ENCODE data around the gene TMEM154. TPM values are rescaled to one million over a fixed set of nuclear protein-coding genes. Genes with fewer than 3 reads are reported as not detected.

TMEM154 gene
- total and polyA plus RNA-seq, 7 experiments from 2014 or later = 21.3 to 46.8 (median 36.9) TPM

DNA sequence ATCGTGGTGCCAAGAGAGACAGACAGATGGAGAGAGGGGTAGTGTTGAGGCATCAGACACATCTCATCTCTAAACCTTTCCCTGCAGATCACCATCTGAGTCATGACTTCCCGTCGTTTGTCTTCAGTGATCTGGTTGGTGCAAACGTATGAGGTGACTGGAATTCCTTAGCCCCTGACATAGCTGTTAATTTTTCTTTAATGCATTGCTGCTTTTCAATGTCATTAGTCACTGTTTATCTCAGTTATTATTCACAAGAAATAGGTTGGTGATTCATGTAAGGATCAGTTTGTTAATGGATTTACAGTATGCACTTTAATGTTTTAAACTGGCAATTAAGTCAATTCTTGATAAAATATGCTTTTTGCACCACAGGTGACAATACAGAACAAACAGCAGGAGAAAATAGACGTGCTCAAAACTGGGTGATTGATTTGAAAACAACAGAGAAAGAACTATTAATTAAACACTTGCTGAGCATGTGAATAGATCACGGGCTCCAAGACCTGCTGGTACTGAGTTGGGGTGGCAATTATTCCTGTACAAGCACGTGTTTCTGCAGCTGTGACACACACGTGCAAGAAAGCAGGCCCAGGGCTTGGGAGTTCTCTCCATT, 1.3 kb upstream of the TMEM154 start:
- Histone ChIP-seq H3K9me3 (ENCODE audit: control insufficient read depth in 2 of 3, low read length in 3 of 3) (no peaks in the 10 kb centered on the region), H3K4me3 (ENCODE audit: low read length) (no peak overlapping the region), H3K27me3 (ENCODE audit: control insufficient read depth in 2 of 2, insufficient read depth in 2 of 2, low read length in 2 of 2) (no peaks in the 10 kb centered on the region), H3K36me3 (ENCODE audit: control insufficient read depth in 2 of 3, insufficient read depth in 3 of 3, low read length in 3 of 3) (no peaks in the 10 kb centered on the region), H3K4me1 (ENCODE audit: control insufficient read depth in 2 of 2, insufficient read depth in 2 of 2, low read length in 2 of 2) (peaks cover 22% of the 10 kb centered on the region in 2 donors), H3K27ac (ENCODE audit: low read depth, low read length) (no peak overlapping the region)
- intact Hi-C loops (cut with micrococcal nuclease) = loop anchor here (1.0 to 5.0 kb wide), 8 partner anchors 16 to 919 kb away; partner anchors contain the start of genes ARFIP1 (in 2 of the 2), TIGD4 (in 2 of the 2), FBXW7 (in 1 of the 2) and GATB (in 1 of the 2)
- Mint-ChIP-seq H3K27ac (peak overlapping the region; percentile 45 to 97 (median 92)), H3K9me3 (peaks cover 0 to 1% (median 0%) of the 10 kb centered on the region in 11 donors), H3K36me3 (peaks cover 0 to 7% (median 0%) of the 10 kb centered on the region in 5 donors), H3K4me3 (peak overlapping the region in 7 of 10 donors; percentile 11 to 95 (median 41)), H3K4me1 (peaks cover 34 to 67% (median 44%) of the 10 kb centered on the region in 7 donors), H3K27me3 (no peaks in the 10 kb centered on the region)
- ChIA-PET CTCF (interaction anchor here (0.6 kb wide), 1 partner anchor 137 kb away, joined by 3 read pairs; no protein-coding TSS in a partner anchor), POLR2A (interaction anchor here (0.5 to 1.2 kb wide), 2 partner anchors 14 to 16 kb away, joined by 3 to 4 read pairs; no protein-coding TSS in a partner anchor)
- no peak for ATAC-seq
- DNase-seq = no peak

DNA sequence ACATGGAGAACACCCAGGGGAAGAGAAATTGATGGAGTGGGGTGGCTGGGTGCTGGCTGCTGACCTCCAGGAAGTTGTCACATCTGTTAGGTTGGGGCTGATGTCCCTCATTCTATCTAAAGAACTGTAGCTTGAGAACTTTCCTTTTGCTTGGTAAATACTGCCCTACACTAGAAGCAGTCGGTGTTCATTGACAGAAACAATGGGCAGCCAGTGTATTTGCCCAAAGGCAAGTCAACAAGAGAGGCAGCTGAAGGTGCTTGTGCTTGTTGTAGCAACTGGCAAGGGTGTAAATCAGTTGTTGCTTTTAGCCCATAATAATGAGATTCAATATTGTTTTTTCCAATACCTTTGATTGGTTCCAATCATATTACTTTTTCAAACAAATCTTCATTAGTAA, 956 bp downstream of the TMEM154 start:
- Mint-ChIP-seq H3K27ac (peak overlapping the region; percentile 48 to 98 (median 96)), H3K36me3 (peaks cover 0 to 11% (median 7%) of the 10 kb centered on the region in 5 donors), H3K27me3 (no peaks in the 10 kb centered on the region), H3K4me1 (peaks cover 39 to 64% (median 49%) of the 10 kb centered on the region in 7 donors), H3K9me3 (peaks cover 0 to 1% (median 0%) of the 10 kb centered on the region in 11 donors), H3K4me3 (peak overlapping the region; percentile 78 to 97 (median 95))
- CTCF ChIA-PET = interaction anchor here (0.6 to 1.6 kb wide), 7 partner anchors 35 to 1872 kb away, joined by 4 to 5 read pairs (median 4); no protein-coding TSS in a partner anchor
- peak overlapping the region; percentile 81 for H3K4me3 ChIP-seq (ENCODE audit: low read length)
- no peak overlapping the region for H3K27ac ChIP-seq (ENCODE audit: low read depth, low read length)
- peaks cover 0 to 7% (median 3%) of the 10 kb centered on the region in 3 experiments for H3K36me3 ChIP-seq (ENCODE audit: control insufficient read depth in 2 of 3, insufficient read depth in 3 of 3, low read length in 3 of 3)
- POLR2A ChIA-PET = interaction anchor here (0.6 to 2.6 kb wide), 15 partner anchors 10 to 1663 kb away, joined by 3 to 22 read pairs (median 4); partner anchors contain the start of genes FBXW7, LRBA and RPS3A
- intact Hi-C loops (cut with micrococcal nuclease) = loop anchor here (1.0 to 10.0 kb wide), 8 partner anchors 14 to 1664 kb away; partner anchors contain the start of genes LRBA (in 2 of the 2), FBXW7 (in 1 of the 2) and RPS3A (in 1 of the 2)
- no peaks in the 10 kb centered on the region for H3K27me3 ChIP-seq (ENCODE audit: control insufficient read depth in 2 of 2, insufficient read depth in 2 of 2, low read length in 2 of 2)
- peaks cover 22% of the 10 kb centered on the region in 2 donors for H3K4me1 ChIP-seq (ENCODE audit: control insufficient read depth in 2 of 2, insufficient read depth in 2 of 2, low read length in 2 of 2)
- no peaks in the 10 kb centered on the region for H3K9me3 ChIP-seq (ENCODE audit: control insufficient read depth in 2 of 3, low read length in 3 of 3)
- no peak for DNase-seq
- no peak for ATAC-seq

DNA sequence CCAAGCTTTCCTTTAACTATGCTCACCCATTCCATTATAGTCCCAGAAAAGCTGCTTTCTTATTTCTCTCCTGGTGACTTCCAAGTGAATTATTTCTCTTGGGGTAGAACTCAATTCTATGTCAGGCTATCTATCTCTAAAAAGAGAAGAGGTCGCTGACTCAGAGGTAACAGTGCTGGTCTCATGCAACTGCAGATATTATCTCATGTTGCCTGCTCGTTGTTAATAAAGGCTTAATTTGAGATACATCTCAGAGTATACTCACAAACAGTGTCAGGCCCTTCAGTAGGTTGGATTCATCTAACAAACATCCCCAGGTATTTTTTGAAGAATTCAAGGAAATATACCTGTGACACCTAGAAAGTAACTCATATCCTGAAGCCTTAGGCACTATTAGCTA, 2.7 kb downstream of the TMEM154 start:
- peaks cover 42 to 64% (median 53%) of the 10 kb centered on the region in 7 donors for H3K4me1 Mint-ChIP-seq

DNA sequence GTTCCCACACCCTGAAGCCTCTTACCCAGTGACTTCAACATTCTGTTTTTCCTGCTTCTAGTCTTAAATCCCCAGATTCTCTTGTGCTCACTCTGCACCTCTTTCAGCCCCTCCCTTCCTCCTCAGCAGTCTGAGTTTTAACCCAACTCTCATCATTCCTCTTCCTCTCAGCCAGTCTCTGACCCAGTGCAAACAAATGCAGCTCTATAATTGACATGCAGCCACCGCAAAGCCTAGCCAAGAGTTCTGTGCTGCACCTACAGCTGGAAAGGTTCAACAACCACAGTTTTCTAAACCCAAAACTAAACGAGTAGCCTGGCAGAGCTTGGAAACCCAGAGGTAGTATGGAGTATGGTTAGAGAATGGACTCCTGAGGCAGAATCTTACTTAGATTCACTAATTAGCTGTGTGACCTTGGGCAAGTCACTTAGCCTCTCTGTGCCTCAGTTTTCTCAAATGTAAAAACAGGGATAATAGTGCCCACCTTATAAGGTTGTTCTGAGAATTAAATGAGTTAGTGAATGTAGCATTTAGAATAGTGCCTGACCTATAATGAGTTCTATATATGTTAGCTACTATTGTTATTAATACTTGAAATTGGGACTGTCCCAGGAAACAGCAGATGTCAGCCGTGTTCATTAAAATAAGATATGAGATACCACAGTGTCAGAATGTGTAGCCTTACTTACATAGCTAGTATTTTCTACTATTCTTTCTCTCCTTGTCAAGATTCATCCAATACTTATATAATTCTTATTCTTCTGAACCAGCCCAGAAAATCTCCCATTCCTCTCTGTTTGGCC, 3.5 kb downstream of the TMEM154 start:
- Histone ChIP-seq H3K27ac (ENCODE audit: low read depth, low read length) (no peak overlapping the region), H3K36me3 (ENCODE audit: control insufficient read depth in 2 of 3, insufficient read depth in 3 of 3, low read length in 3 of 3) (peaks cover 0 to 7% (median 3%) of the 10 kb centered on the region in 3 experiments), H3K9me3 (ENCODE audit: control insufficient read depth in 2 of 3, low read length in 3 of 3) (no peaks in the 10 kb centered on the region), H3K27me3 (ENCODE audit: control insufficient read depth in 2 of 2, insufficient read depth in 2 of 2, low read length in 2 of 2) (no peaks in the 10 kb centered on the region), H3K4me3 (ENCODE audit: low read length) (no peak overlapping the region), H3K4me1 (ENCODE audit: control insufficient read depth in 2 of 2, insufficient read depth in 2 of 2, low read length in 2 of 2) (peaks cover 22% of the 10 kb centered on the region in 2 donors)
- peak overlapping the region in 1 of 10 donors; percentile 12 for H3K4me3 Mint-ChIP-seq
- POLR2A ChIA-PET = interaction anchor here (0.5 to 1.8 kb wide), 3 partner anchors 140 to 177 kb away, joined by 3 to 6 read pairs (median 3); partner anchors contain the start of gene FBXW7
- intact Hi-C loops (cut with micrococcal nuclease) = loop anchor here (5.0 to 10.0 kb wide), 5 partner anchors 34 to 1661 kb away; partner anchors contain the start of gene LRBA (in 2 of the 2)
- peaks cover 44 to 65% (median 51%) of the 10 kb centered on the region in 7 donors for H3K4me1 Mint-ChIP-seq
- DNase-seq (no peak), ATAC-seq (no peak)
- H3K27ac Mint-ChIP-seq = peak overlapping the region in 6 of 9 donors; percentile 2 to 34 (median 16)
- peaks cover 0 to 1% (median 0%) of the 10 kb centered on the region in 11 donors for H3K9me3 Mint-ChIP-seq
- peaks cover 5 to 26% (median 19%) of the 10 kb centered on the region in 5 donors for H3K36me3 Mint-ChIP-seq
- no peaks in the 10 kb centered on the region for H3K27me3 Mint-ChIP-seq
- CTCF ChIA-PET = interaction anchor here (1.1 to 2.5 kb wide), 2 partner anchors 175 to 178 kb away, joined by 3 to 9 read pairs; no protein-coding TSS in a partner anchor

More for the DNA sequence above, 2.7 kb downstream of the TMEM154 start:
- ATAC-seq (no peak), DNase-seq (no peak)
- Histone ChIP-seq H3K9me3 (ENCODE audit: control insufficient read depth in 2 of 3, low read length in 3 of 3) (no peaks in the 10 kb centered on the region), H3K27ac (ENCODE audit: low read depth, low read length) (no peak overlapping the region), H3K4me3 (ENCODE audit: low read length) (no peak overlapping the region), H3K27me3 (ENCODE audit: control insufficient read depth in 2 of 2, insufficient read depth in 2 of 2, low read length in 2 of 2) (no peaks in the 10 kb centered on the region), H3K36me3 (ENCODE audit: control insufficient read depth in 2 of 3, insufficient read depth in 3 of 3, low read length in 3 of 3) (peaks cover 0 to 7% (median 3%) of the 10 kb centered on the region in 3 experiments), H3K4me1 (ENCODE audit: control insufficient read depth in 2 of 2, insufficient read depth in 2 of 2, low read length in 2 of 2) (peaks cover 22% of the 10 kb centered on the region in 2 donors)
- peak overlapping the region in 1 of 10 donors; percentile 12 for H3K4me3 Mint-ChIP-seq
- intact Hi-C loops (cut with micrococcal nuclease) = loop anchor here (5.0 to 10.0 kb wide), 5 partner anchors 35 to 1662 kb away; partner anchors contain the start of gene LRBA (in 2 of the 2)
- no peaks in the 10 kb centered on the region for H3K27me3 Mint-ChIP-seq
- POLR2A ChIA-PET = interaction anchor here (1.0 to 1.9 kb wide), 3 partner anchors 9 to 178 kb away, joined by 3 to 6 read pairs (median 4); partner anchors contain the start of gene FBXW7
- peaks cover 0 to 1% (median 0%) of the 10 kb centered on the region in 11 donors for H3K9me3 Mint-ChIP-seq
- CTCF ChIA-PET = interaction anchor here (1.1 to 2.5 kb wide), 3 partner anchors 58 to 179 kb away, joined by 3 to 9 read pairs (median 4); no protein-coding TSS in a partner anchor
- H3K36me3 Mint-ChIP-seq = peaks cover 4 to 23% (median 16%) of the 10 kb centered on the region in 5 donors
- peak overlapping the region in 3 of 9 donors; percentile 0 to 34 (median 2) for H3K27ac Mint-ChIP-seq

DNA sequence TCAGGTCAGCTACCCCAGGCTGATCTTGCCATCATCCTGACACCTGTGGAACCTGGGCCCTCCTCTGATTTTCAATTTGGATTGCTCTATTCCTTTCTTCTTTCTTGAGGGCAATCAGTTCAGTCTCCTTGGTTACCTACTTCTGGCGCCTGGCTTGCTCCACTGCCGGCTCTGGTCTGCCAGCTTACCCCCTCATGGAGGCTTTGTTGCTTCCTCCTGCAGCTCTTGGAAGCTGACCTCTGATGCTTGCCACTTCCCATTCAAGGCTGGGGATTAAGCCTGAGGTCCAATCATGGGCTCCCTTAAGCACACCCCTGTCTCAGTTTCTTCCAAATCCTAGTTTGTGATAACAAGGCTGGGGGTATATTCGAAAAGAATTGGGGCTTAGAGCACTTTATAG, 5.4 kb downstream of the TMEM154 start:
- Histone ChIP-seq H3K9me3 (ENCODE audit: control insufficient read depth in 2 of 3, low read length in 3 of 3) (no peaks in the 10 kb centered on the region), H3K27me3 (ENCODE audit: control insufficient read depth in 2 of 2, insufficient read depth in 2 of 2, low read length in 2 of 2) (no peaks in the 10 kb centered on the region), H3K4me3 (ENCODE audit: low read length) (no peak overlapping the region), H3K27ac (ENCODE audit: low read depth, low read length) (no peak overlapping the region), H3K4me1 (ENCODE audit: control insufficient read depth in 2 of 2, insufficient read depth in 2 of 2, low read length in 2 of 2) (peaks cover 13 to 15% of the 10 kb centered on the region in 2 donors), H3K36me3 (ENCODE audit: control insufficient read depth in 2 of 3, insufficient read depth in 3 of 3, low read length in 3 of 3) (peaks cover 0 to 7% (median 3%) of the 10 kb centered on the region in 3 experiments)
- Mint-ChIP-seq H3K9me3 (peaks cover 0 to 1% (median 0%) of the 10 kb centered on the region in 11 donors), H3K4me1 (peaks cover 38 to 54% (median 44%) of the 10 kb centered on the region in 7 donors), H3K36me3 (peaks cover 5 to 32% (median 25%) of the 10 kb centered on the region in 5 donors), H3K4me3 (no peak overlapping the region), H3K27me3 (no peaks in the 10 kb centered on the region), H3K27ac (no peak overlapping the region)
- intact Hi-C loops (cut with micrococcal nuclease) = loop anchor here (10.0 kb wide), 2 partner anchors 440 to 1660 kb away; partner anchors contain the start of gene LRBA (in 1 of the 2)
- ChIA-PET CTCF (no interaction called here), POLR2A (no interaction called here)
- no peak for ATAC-seq
- no peak for DNase-seq

Measured in naive thymus-derived CD4-positive, alpha-beta T cell (primary cell).